ENCODE measurements around the gene LDLRAD4.

The LDLRAD4 gene

DNA sequence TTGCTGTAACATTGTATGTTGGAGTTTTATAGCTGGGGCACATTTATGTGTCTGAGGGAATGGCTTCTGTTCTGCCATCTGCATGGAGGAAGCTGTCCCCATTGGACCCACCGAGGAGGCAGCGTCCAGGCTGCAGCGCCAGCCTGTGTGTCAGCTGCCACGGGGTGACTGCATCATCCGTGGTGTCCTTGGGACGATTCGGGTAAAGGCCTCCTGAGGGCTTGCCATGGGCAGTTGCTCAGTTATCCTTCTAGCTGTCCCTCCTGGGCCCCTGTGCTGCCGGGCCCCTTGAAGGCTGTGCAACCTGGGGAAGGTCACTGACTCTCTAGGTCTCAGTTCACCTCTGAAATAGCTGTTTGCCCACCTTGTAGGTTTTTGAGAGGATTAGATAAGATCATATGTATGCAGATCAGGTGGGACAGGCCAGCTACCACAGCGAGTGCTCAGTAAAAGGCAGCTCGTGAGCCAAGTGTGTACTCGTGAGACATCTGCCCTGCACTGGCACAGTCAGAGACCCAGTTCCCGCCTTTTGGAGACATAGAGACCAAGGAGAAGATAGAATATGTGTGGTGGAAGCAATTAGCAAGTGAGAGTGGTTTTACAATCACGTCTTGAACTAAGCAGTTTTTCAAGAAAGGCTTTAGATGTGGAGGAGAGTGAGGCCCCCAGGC lies 10.6 kb downstream of the LDLRAD4 start:
- no peak for DNase-seq (ENCODE audit: low spot score)

DNA sequence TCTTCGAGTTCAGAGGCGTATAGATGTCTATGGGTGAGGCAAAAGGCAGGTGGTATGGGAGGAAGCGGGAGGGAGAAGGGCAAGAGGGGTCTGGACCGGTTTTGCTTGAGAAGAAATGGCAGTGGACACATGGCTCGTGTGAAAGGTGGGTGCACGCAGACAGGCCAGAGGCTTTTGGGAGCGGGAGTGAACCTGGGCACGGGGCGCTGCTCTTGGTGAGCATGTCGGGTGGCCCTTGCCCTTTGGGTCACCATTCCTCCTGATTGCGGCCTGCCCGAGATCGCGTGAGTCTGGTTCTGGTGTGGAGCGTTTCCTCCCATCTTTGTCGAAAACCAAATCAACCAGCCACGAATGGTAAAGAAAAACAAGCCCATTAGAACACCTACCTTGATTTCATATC lies 12.6 kb downstream of the LDLRAD4 start:
- DNase-seq (ENCODE audit: low spot score) = no peak

DNA sequence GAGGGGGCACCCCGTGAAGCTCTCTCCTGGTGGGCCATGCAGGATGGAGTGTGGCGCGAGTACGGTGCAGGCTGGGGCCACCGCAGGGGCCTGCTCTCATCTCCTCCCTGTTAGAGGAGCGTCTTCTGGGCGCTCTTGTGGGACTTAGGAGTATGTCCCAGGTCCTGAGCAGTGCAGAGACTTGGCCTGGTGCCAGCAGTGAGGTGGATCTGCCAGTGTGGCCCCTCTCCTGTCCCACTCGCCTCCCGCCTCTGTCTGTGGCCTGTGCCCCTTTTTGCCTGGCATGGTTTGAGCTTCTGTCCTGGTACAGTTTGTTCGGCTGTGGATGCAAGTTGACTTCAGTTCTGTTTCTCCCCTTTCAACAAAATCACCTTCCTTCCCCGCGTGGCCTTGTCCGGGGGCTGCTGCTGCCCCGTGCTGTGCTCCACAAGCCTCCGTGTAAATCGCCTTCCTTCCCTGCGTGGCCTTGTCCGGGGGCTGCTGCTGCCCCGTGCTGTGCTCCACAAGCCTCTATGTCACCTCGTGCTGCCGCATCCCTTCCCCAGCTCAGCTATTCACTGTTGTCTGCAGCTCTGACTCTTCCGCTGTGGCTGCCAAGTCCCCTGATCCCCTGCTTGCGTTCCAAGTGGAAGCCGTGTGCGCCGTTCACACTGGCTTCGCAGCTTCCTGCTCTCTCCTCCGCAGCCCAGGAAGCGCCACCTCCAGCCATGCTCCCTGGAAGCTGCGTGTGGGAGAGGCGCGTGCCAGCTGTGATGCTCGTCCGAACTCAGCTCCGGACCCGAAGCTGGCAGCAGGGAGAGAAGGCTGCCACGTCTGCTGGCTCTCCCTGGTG lies 13.7 kb downstream of the LDLRAD4 start:
- DNase-seq (ENCODE audit: low spot score) = no peak

GRCh38 chr18:13232971-13233786 lies 14.6 kb downstream of the LDLRAD4 start:
- DNase-seq (ENCODE audit: low spot score) = no peak

DNA sequence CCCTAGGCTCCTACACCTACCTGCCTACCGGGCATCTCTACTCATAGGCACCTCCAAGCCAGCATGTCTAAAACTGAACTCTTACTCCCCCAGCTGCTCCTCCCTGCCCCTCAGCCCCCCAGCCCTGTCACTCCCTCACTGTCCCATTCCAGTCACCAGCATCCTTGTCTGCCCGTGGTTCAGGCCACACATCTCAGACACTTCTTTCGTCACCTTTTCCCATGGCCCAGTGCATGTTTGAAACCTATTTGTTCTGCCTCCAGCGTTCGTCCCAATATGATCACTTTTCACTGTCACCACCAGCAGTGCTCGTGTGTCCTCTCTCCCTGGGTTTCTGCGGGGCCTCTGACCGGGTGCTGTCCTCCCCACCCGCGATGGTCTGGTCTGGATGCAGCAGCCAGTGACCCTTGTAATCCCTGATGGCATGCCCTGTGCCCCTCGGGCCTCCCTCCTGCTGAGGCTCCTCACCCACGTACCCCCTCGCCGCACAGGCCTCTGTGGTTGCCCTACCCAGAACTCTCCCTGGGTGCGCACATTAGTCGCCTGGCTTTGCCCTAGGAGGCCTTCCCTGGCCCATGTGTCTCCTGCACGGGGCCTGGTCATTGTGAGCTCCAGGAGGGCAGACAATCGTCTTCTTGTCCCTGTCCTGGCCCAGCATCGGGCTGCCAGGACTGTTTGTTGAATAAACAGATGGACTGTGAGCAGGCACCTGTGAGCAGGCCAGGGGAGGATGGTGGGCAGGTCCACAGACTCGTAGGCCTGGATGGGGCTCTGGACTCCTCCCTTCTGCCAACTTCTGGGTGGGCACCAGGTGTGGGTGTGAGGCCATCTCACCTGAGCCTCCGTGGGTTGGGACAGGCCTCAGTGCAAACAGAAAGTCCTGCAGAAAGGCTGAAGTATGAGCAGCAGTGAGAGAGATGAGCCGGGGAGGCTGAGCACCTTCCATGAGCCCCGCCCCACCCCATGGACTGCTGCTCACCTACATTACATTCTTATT lies 15.5 kb downstream of the LDLRAD4 start:
- DNase-seq (ENCODE audit: low spot score) = no peak

GRCh38 chr18:13235421-13235831 lies 16.9 kb downstream of the LDLRAD4 start:
- DNase-seq (ENCODE audit: low spot score) = no peak

DNA sequence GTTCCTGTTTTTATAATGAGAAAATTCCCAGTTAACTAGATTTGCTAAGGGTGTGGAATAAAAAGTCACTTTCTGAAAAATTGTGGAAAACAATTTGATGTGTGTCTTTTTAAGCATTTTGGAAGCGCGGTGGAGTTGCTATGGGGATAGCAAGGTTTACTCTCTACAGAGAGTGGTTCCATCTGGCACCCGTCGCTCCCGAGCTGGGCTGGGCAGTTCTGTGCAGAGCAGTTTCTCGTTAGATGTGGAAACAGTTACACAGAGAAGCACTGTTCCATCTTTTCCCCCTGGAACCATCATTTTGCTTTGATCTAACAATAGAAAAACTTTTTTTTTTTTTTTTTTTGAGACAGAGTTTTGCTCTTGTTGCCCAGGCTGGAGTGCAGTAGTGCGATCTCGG lies 17.4 kb downstream of the LDLRAD4 start:
- DNase-seq (ENCODE audit: low spot score) = peak; percentile 62

DNA sequence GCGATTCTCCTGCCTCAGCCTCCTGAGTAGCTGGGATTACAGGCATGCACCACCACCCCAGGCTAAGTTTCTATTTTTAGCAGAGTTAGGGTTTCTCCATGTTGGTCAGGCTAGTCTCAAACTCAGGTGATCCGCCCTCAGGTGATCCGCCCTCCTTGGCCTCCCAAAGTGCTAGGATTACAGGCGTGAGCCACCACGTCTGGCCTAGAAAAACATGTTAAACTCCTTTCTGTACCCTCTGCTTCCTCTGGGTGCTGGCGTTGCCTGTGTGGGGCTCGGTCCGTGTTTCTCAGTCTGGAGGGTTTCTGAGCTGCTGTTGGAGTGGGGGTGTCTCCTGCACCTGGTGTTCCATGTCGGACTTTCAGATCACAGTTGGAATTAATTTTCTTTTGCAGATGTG lies 17.9 kb downstream of the LDLRAD4 start:
- no peak for DNase-seq (ENCODE audit: low spot score)

GRCh38 chr18:13237073-13237472 lies 18.5 kb downstream of the LDLRAD4 start:
- no peak for DNase-seq (ENCODE audit: low spot score)

DNA sequence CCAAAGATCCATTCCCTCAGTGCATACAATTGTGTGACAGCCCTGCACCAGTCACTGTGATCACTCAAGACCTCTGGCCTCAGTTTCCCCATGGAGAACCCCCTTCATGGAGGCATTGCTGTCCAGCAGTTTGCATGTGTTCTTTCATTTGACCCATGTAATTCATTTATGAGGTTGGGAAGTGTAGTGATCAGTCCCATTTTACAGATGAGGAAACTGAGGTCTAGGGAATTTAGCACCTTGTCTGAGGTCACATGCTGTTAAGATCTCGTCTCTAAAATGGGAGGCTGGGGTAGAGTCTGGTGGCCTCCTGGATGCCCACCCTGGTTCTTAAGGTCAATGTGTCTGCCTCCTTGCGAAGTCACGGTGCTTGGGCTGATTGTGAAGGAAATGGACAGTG lies 19.1 kb downstream of the LDLRAD4 start:
- no peak for DNase-seq (ENCODE audit: low spot score)

- DNase-seq (ENCODE audit: low spot score) = no peak
Measured at GRCh38 chr18:13239171-13239956, 20.8 kb downstream of the LDLRAD4 start.

GRCh38 chr18:13240060-13240725 lies 21.6 kb downstream of the LDLRAD4 start:
- DNase-seq (ENCODE audit: low spot score) = no peak

GRCh38 chr18:13241083-13241892 lies 22.7 kb downstream of the LDLRAD4 start:
- DNase-seq (ENCODE audit: low spot score) = no peak

GRCh38 chr18:13241893-13242175 lies 23.3 kb downstream of the LDLRAD4 start:
- no peak for DNase-seq (ENCODE audit: low spot score)

DNA sequence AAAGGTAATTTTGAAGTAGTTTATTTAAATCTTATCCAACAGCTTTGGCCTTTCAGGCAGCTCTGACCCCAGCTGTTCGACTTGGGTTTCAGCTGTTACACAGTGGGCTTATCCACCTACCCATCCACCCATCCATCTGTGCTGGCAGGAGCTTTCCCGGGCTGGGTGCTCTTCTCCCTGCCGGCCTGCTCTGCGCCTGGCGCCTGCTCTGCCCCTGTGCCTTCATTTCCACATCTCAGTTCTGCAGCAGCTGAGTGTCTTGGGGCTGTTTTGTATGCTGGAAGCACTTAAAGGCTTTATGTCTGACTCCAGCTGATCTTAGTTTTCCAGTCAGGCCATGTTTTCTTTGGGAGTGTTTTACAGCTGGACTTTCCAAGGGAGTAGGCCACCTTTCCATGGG lies 24.2 kb downstream of the LDLRAD4 start:
- DNase-seq (ENCODE audit: low spot score) = no peak

- no peak for DNase-seq (ENCODE audit: low spot score)
Measured at GRCh38 chr18:13243363-13243762, 24.8 kb downstream of the LDLRAD4 start.

GRCh38 chr18:13244135-13244534 lies 25.6 kb downstream of the LDLRAD4 start:
- DNase-seq (ENCODE audit: low spot score) = no peak

GRCh38 chr18:13245481-13246000 lies 27.0 kb downstream of the LDLRAD4 start:
- DNase-seq (ENCODE audit: low spot score) = no peak

GRCh38 chr18:13246121-13246520 lies 27.6 kb downstream of the LDLRAD4 start:
- DNase-seq (ENCODE audit: low spot score) = no peak
